Neural progenitor cell (in vitro differentiated cells): ENCODE results near the gene MPZ.

Experiments used
- EZH2 ChIP-seq: fragments of 200-600 bp; sonication (generic); IDR thresholded peaks from 2 replicates; pipeline ENCODE4 v1.6.1; 2017; ENCODE audit warnings: antibody characterized with exemption, mild to moderate bottlenecking, moderate library complexity
- TF ChIP-seq, protein P1 (sequence below): fragments of 200-600 bp; sonication (generic); IDR thresholded peaks from 2 replicates; pipeline ENCODE4 v1.5.1; 2017; ENCODE audit warnings: antibody characterized with exemption, mild to moderate bottlenecking

DNA sequence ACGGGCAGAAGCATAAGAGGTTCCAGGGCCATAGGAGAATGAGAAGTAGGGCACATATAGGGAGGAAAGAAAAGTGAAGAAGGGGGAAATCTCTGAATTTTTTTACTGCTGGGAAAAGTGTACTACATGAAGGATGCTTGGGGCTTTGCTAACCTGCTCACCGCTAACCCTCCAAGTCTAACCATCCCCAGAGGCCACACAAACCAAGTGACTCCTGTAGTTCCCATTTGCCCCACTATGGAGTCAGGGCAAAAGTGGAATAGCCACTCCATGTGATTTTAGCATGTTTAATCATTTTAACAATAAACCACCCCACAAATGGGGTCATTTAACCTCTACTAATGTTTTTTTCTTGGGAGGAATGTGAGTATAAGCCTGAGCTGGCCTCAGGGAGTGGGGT lies 24.7 kb downstream of the MPZ start:
- TF ChIP-seq, protein P1, sequence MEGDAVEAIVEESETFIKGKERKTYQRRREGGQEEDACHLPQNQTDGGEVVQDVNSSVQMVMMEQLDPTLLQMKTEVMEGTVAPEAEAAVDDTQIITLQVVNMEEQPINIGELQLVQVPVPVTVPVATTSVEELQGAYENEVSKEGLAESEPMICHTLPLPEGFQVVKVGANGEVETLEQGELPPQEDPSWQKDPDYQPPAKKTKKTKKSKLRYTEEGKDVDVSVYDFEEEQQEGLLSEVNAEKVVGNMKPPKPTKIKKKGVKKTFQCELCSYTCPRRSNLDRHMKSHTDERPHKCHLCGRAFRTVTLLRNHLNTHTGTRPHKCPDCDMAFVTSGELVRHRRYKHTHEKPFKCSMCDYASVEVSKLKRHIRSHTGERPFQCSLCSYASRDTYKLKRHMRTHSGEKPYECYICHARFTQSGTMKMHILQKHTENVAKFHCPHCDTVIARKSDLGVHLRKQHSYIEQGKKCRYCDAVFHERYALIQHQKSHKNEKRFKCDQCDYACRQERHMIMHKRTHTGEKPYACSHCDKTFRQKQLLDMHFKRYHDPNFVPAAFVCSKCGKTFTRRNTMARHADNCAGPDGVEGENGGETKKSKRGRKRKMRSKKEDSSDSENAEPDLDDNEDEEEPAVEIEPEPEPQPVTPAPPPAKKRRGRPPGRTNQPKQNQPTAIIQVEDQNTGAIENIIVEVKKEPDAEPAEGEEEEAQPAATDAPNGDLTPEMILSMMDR = no peak
- TF ChIP-seq EZH2 = no peak
